Neural cell (in vitro differentiated cells): ENCODE data around the gene ECM1.

Source experiments
- POLR2AphosphoS5 ChIP-seq: IDR thresholded peaks from 2 replicates; pipeline ENCODE4 v1.6.1; 2012
- TF ChIP-seq, protein P1 (sequence below): fragments of 450-650 bp; IDR thresholded peaks from 2 replicates; pipeline ENCODE4 v1.5.1; 2014; ENCODE audit warnings: antibody characterized with exemption, mild to moderate bottlenecking, moderate library complexity; ENCODE audit not compliant: poor library complexity, severe bottlenecking

DNA sequence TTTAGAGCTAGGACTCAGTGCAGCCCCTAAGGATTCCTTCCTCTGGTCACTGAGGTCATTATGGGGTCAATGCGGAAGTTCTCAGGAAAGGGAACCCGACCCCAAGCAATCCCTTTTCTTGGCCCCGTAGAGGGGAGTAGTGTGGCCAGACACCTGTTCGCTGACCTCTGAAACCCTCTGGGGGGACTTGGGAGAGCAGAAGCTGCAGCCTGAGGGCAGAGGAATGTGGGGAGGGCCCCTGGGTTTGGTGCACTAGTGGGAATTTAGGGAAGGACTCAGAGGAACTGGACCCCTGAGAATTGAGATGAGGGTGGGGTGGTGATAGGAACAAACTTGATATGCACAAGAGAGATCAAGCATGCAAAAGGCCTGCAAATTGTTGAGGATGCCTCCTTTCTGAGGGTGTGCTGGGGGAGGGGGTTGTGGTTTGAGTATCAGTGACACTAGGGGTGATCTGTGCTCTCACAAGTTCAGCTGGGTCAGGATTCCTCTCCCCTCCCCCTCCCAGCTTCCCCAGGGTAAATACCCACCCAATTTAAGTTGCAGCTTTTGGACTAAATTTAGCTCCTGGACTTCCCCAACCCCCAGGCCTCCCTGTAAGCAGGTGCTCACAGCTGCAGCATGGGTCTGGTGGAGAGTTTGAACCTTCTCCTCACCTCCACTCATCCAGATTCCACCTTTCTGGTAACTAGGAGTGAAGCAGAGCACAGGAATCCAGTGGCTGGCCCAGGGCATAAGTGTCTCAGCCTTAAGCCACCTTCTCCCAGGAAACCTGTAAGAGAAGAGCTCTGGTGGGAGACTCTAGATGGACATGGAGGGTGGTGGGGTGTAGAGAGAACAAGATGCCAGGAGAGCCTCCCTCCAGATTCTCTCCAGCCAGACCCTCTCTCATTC is 54.8 kb downstream of the ECM1 start:
- no peak for TF ChIP-seq POLR2AphosphoS5
- TF ChIP-seq, protein P1, sequence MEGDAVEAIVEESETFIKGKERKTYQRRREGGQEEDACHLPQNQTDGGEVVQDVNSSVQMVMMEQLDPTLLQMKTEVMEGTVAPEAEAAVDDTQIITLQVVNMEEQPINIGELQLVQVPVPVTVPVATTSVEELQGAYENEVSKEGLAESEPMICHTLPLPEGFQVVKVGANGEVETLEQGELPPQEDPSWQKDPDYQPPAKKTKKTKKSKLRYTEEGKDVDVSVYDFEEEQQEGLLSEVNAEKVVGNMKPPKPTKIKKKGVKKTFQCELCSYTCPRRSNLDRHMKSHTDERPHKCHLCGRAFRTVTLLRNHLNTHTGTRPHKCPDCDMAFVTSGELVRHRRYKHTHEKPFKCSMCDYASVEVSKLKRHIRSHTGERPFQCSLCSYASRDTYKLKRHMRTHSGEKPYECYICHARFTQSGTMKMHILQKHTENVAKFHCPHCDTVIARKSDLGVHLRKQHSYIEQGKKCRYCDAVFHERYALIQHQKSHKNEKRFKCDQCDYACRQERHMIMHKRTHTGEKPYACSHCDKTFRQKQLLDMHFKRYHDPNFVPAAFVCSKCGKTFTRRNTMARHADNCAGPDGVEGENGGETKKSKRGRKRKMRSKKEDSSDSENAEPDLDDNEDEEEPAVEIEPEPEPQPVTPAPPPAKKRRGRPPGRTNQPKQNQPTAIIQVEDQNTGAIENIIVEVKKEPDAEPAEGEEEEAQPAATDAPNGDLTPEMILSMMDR: no peak
